Neural cell (in vitro differentiated cells): ENCODE results near the gene THAP7. TPM values are rescaled to one million over a fixed set of nuclear protein-coding genes. Genes with fewer than 3 reads are reported as not detected.

Experiments
- H2AFZ ChIP-seq: fragments of 200-600, 300-800 bp; sonication (generic), shearing (Covaris generic); 2 replicates; pipeline ENCODE4 v1.6.0; 2014; ENCODE audit warnings: low read depth, mild to moderate bottlenecking, antibody characterized with exemption, low read length, moderate library complexity
- H3F3A ChIP-seq: fragments of 200-600 bp; shearing (Covaris generic); 2 replicates; pipeline ENCODE4 v1.6.1; 2016; ENCODE audit warnings: mild to moderate bottlenecking, moderate library complexity, mixed read lengths, antibody characterized with exemption, low read length; ENCODE audit not compliant: insufficient read depth, poor library complexity, severe bottlenecking
- H3K27ac ChIP-seq: fragments of 200-600, 300-800 bp; sonication (generic), shearing (Covaris generic); 2 replicates; pipeline ENCODE4 v1.5.1; 2014; ENCODE audit warnings: mild to moderate bottlenecking, low read length, moderate library complexity
- H3K27me3 ChIP-seq: fragments of 300-800, 200-600 bp; sonication (generic), shearing (Covaris generic); 2 replicates; pipeline ENCODE4 v1.6.0; 2014; ENCODE audit warnings: mild to moderate bottlenecking, low read depth, low read length, moderate library complexity; ENCODE audit not compliant: insufficient read depth
- H3K36me3 ChIP-seq: fragments of 300-800, 200-600 bp; sonication (generic), shearing (Covaris generic); 2 replicates; pipeline ENCODE4 v1.5.1; 2014; ENCODE audit warnings: mild to moderate bottlenecking, antibody characterized with exemption, low read length, moderate library complexity; ENCODE audit not compliant: insufficient read depth
- H3K4me2 ChIP-seq: fragments of 300-800, 200-600 bp; sonication (generic), shearing (Covaris generic); 2 replicates; pipeline ENCODE4 v1.6.0; 2014; ENCODE audit warnings: mild to moderate bottlenecking, low read length
- H3K4me3 ChIP-seq: fragments of 300-800, 200-600 bp; sonication (generic), shearing (Covaris generic); 2 replicates; pipeline ENCODE4 v1.5.1; 2014; ENCODE audit warnings: mild to moderate bottlenecking, low read length, moderate library complexity
- H3K79me2 ChIP-seq: fragments of 200-600 bp; shearing (Covaris generic); replicated peaks from 2 replicates; pipeline ENCODE4 v1.6.0; 2014; ENCODE audit warnings: mild to moderate bottlenecking, low read length, moderate library complexity; ENCODE audit not compliant: insufficient read depth
- H3K9ac ChIP-seq: fragments of 300-800, 200-600 bp; sonication (generic), shearing (Covaris generic); 2 replicates; pipeline ENCODE4 v1.6.1; 2016; ENCODE audit warnings: mild to moderate bottlenecking, low read length, mixed read lengths
- H3K9me2 ChIP-seq: fragments of 200-600 bp; shearing (Covaris generic); 2 replicates; pipeline ENCODE4 v1.6.1; 2016; ENCODE audit warnings: mild to moderate bottlenecking, low read length, mixed read lengths; ENCODE audit not compliant: insufficient read depth
- H3K9me3 ChIP-seq: fragments of 200-600, 300-800 bp; sonication (generic), shearing (Covaris generic); 2 replicates; pipeline ENCODE4 v1.6.1; 2016; ENCODE audit warnings: mild to moderate bottlenecking, mixed run types, low read length, moderate library complexity, mixed read lengths
- H4K20me1 ChIP-seq: fragments of 200-600 bp; shearing (Covaris generic); 2 replicates; pipeline ENCODE4 v1.6.1; 2016; ENCODE audit warnings: mild to moderate bottlenecking, mixed run types; ENCODE audit not compliant: insufficient read depth
- CTCF ChIP-seq: fragments of 450-650 bp; IDR thresholded peaks from 2 replicates; pipeline ENCODE4 v1.5.1; 2014; ENCODE audit warnings: antibody characterized with exemption, mild to moderate bottlenecking, moderate library complexity; ENCODE audit not compliant: poor library complexity, severe bottlenecking
- EP300 ChIP-seq: fragments of 450-650 bp; conservative IDR thresholded peaks from 2 replicates; pipeline ENCODE4 v1.6.1; 2014; ENCODE audit warnings: antibody characterized with exemption, mild to moderate bottlenecking, moderate library complexity; ENCODE audit not compliant: poor library complexity, severe bottlenecking
- EZH2 ChIP-seq: fragments of 200-600, 300-800 bp; shearing (Covaris generic), sonication (generic); IDR thresholded peaks from 2 replicates; pipeline ENCODE4 v1.6.1; 2014; ENCODE audit warnings: antibody characterized with exemption, low read length, borderline replicate concordance, mild to moderate bottlenecking; ENCODE audit not compliant: insufficient read depth, poor library complexity, severe bottlenecking
- MXI1 ChIP-seq: fragments of 450-650 bp; conservative IDR thresholded peaks from 2 replicates; pipeline ENCODE4 v1.6.1; 2014; ENCODE audit warnings: antibody characterized with exemption, mild to moderate bottlenecking; ENCODE audit not compliant: poor library complexity, severe bottlenecking
- POLR2AphosphoS5 ChIP-seq: IDR thresholded peaks from 2 replicates; pipeline ENCODE4 v1.6.1; 2012
- RAD21 ChIP-seq: fragments of 450-650 bp; conservative IDR thresholded peaks from 2 replicates; pipeline ENCODE4 v1.6.1; 2014; ENCODE audit warnings: antibody characterized with exemption, mild to moderate bottlenecking, moderate library complexity
- REST ChIP-seq: IDR thresholded peaks from 2 replicates; pipeline ENCODE4 v1.6.1; 2012; ENCODE audit warnings: borderline replicate concordance
- SMC3 ChIP-seq: fragments of 450-650 bp; conservative IDR thresholded peaks from 2 replicates; pipeline ENCODE4 v1.6.1; 2014; ENCODE audit warnings: antibody characterized with exemption, mild to moderate bottlenecking, moderate library complexity; ENCODE audit not compliant: poor library complexity
- TAF1 ChIP-seq: IDR thresholded peaks from 2 replicates; pipeline ENCODE4 v1.6.1; 2012; ENCODE audit warnings: low read depth
- polyA plus RNA-seq: library from polyadenylated mRNA; depleted of rRNA; stranded (reverse); fragments of >200 nt; gene quantifications from 2 replicates; pipeline ENCODE4 v1.2.3, GENCODE V29; 2014

The THAP7 gene
- polyA plus RNA-seq, 1 donor from 2014 or later: 28.7 TPM

GRCh38 chr22:21029486-21030025, 27.6 kb upstream of the THAP7 start:
- Histone ChIP-seq H4K20me1 (no peaks in the 10 kb centered on the region), H3K4me2 (no peak overlapping the region), H3K27me3 (peaks cover 4% of the 10 kb centered on the region), H2AFZ (no peak overlapping the region), H3F3A (no peaks in the 10 kb centered on the region), H3K36me3 (no peaks in the 10 kb centered on the region), H3K27ac (no peak overlapping the region), H3K4me3 (no peak overlapping the region), H3K9me2 (no peaks in the 10 kb centered on the region), H3K9ac (no peak overlapping the region), H3K9me3 (no peaks in the 10 kb centered on the region), H3K79me2 (no peaks in the 10 kb centered on the region)
- TF ChIP-seq EP300 (no peak), EZH2 (no peak), MXI1 (no peak), REST (no peak), SMC3 (no peak), TAF1 (no peak), RAD21 (no peak), CTCF (no peak), POLR2AphosphoS5 (no peak)

- no peak overlapping the region for H3K9ac ChIP-seq
- H3K9me2 ChIP-seq: no peaks in the 10 kb centered on the region
- H3K4me3 ChIP-seq: no peak overlapping the region
- no peak overlapping the region for H2AFZ ChIP-seq
- no peak overlapping the region for H3K4me2 ChIP-seq
- no peak overlapping the region for H3K27ac ChIP-seq
- TF ChIP-seq POLR2AphosphoS5: no peak
- TF ChIP-seq EZH2: no peak
- TF ChIP-seq CTCF: no peak
- peaks cover 4% of the 10 kb centered on the region for H3K27me3 ChIP-seq
- no peaks in the 10 kb centered on the region for H4K20me1 ChIP-seq
- no peaks in the 10 kb centered on the region for H3K36me3 ChIP-seq
- no peaks in the 10 kb centered on the region for H3K9me3 ChIP-seq
- no peaks in the 10 kb centered on the region for H3F3A ChIP-seq
- no peaks in the 10 kb centered on the region for H3K79me2 ChIP-seq
These were observed 26.6 kb upstream of the THAP7 start for GRCh38 chr22:21028277-21029251.
